MM.1S (cell line): ENCODE data around the gene TTC38.

Source experiments
- DNase-seq: peaks from one replicate; pipeline ENCODE4 v3.0.0-alpha.2; 2015
- H2AFZ ChIP-seq: fragments of 300-600 bp; sonication (generic); 2 replicates; pipeline ENCODE4 v1.6.0; 2016; ENCODE audit warnings: antibody characterized with exemption, low read length
- H3F3A ChIP-seq: fragments of 300-600 bp; sonication (generic); 2 replicates; pipeline ENCODE4 v1.6.1; 2016; ENCODE audit warnings: mild to moderate bottlenecking, antibody characterized with exemption, low read length, moderate library complexity, mixed read lengths; ENCODE audit not compliant: insufficient read depth
- H3K27ac ChIP-seq: fragments of 300-600 bp; sonication (generic); 2 replicates; pipeline ENCODE4 v1.5.1; 2016; ENCODE audit warnings: mild to moderate bottlenecking, low read length
- H3K27me3 ChIP-seq: fragments of 300-600 bp; sonication (generic); replicated peaks from 2 replicates; pipeline ENCODE4 v1.6.0; 2016; ENCODE audit warnings: low read length; ENCODE audit not compliant: insufficient read depth
- H3K36me3 ChIP-seq: fragments of 300-600 bp; sonication (generic); replicated peaks from 2 replicates; pipeline ENCODE4 v1.6.1; 2016; ENCODE audit warnings: mild to moderate bottlenecking, low read length, mixed read lengths; ENCODE audit not compliant: insufficient read depth
- H3K4me1 ChIP-seq: fragments of 300-600 bp; sonication (generic); 2 replicates; pipeline ENCODE4 v1.6.1; 2016; ENCODE audit warnings: low read length, mixed read lengths
- H3K4me2 ChIP-seq: fragments of 300-600 bp; sonication (generic); 2 replicates; pipeline ENCODE4 v1.6.0; 2016; ENCODE audit warnings: low read depth, low read length
- H3K4me3 ChIP-seq: fragments of 300-600 bp; sonication (generic); 2 replicates; pipeline ENCODE4 v1.5.1; 2016; ENCODE audit warnings: low read length, mixed read lengths
- H3K79me2 ChIP-seq: fragments of 300-600 bp; sonication (generic); 2 replicates; pipeline ENCODE4 v1.6.1; 2016; ENCODE audit warnings: mixed run types, low read length, mixed read lengths
- H3K9ac ChIP-seq: fragments of 300-600 bp; sonication (generic); 2 replicates; pipeline ENCODE4 v1.6.1; 2016; ENCODE audit warnings: low read length, mixed read lengths
- H3K9me2 ChIP-seq: fragments of 300-600 bp; sonication (generic); replicated peaks from 2 replicates; pipeline ENCODE4 v1.6.1; 2016; ENCODE audit warnings: mild to moderate bottlenecking, low read length, mixed read lengths; ENCODE audit not compliant: insufficient read depth
- H3K9me3 ChIP-seq: fragments of 300-600 bp; sonication (generic); replicated peaks from 2 replicates; pipeline ENCODE4 v1.6.1; 2016; ENCODE audit warnings: mild to moderate bottlenecking, low read length, mixed read lengths; ENCODE audit not compliant: insufficient read depth
- H4K20me1 ChIP-seq: fragments of 300-600 bp; sonication (generic); 2 replicates; pipeline ENCODE4 v1.6.1; 2016; ENCODE audit warnings: mild to moderate bottlenecking, low read length, moderate library complexity, mixed read lengths; ENCODE audit not compliant: insufficient read depth
- CTCF ChIP-seq: fragments of 300-600 bp; sonication (generic); IDR thresholded peaks from 2 replicates; pipeline ENCODE4 v1.5.1; 2016; ENCODE audit warnings: antibody characterized with exemption, low read length, mixed read lengths
- EZH2 ChIP-seq: fragments of 300-600 bp; sonication (generic); optimal IDR thresholded peaks from 2 replicates; pipeline ENCODE3; 2017; ENCODE audit warnings: low read depth, mild to moderate bottlenecking, antibody characterized with exemption, low read length, mixed read lengths
- EZH2phosphoT487 ChIP-seq: fragments of 300-600 bp; sonication (generic); IDR thresholded peaks from 2 replicates; pipeline ENCODE4 v1.6.1; 2018; ENCODE audit warnings: antibody characterized with exemption, low read length

TTC38 gene

DNA sequence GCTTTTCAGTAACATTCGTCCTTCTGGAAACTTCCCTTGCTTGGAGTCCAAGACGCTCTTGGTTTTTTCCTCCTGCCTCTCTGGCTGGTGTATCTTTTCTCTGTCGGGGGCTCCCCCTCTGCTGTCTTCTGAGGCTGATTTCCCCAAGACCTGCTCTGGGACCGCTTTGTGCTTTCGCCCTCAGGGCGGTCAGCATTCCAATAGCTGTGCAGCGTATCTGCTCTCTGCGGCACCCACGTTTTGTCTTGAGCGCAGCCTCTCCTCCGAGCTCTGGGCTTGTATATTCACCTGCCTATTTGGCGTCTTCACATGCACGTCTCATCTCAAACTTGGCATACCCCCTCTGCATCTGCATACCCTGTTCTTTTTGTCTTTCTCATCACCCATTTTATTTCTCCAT, 31.3 kb downstream of the TTC38 start:
- DNase-seq, result no peak
- Histone ChIP-seq H3K79me2 (peaks cover 80% of the 10 kb centered on the region), H3K9me3 (no peaks in the 10 kb centered on the region), H3K27me3 (no peaks in the 10 kb centered on the region), H4K20me1 (no peaks in the 10 kb centered on the region), H3K27ac (no peak overlapping the region), H3K4me2 (no peak overlapping the region), H2AFZ (no peak overlapping the region), H3K9ac (no peak overlapping the region), H3K4me3 (no peak overlapping the region), H3K4me1 (peaks cover 21% of the 10 kb centered on the region), H3K36me3 (peaks cover 10% of the 10 kb centered on the region; the same call in 1 of the 2 replicates), H3F3A (peaks cover 22% of the 10 kb centered on the region), H3K9me2 (no peaks in the 10 kb centered on the region)
- TF ChIP-seq EZH2phosphoT487 (no peak), EZH2 (no peak), CTCF (no peak)

DNA sequence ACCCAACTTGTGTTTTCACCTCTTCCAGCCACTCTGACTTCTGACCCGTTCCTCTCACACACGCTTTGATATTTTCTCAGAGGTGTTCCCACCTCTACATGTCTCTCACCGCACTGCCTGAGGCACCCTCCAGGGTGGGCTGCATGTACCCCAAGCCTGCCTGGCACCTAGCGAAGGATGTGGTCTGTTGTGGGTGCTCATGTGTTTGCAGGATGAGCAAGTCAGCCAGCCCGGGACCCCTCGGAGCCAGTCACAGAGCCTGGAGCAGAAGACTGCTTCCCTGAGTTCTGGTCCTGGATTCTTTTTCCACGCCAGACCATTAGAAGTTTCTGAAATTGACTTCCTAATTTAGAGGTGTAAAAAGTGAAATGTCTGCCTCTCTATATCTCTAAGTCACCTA, 32.7 kb downstream of the TTC38 start:
- Histone ChIP-seq H3K9me2 (no peaks in the 10 kb centered on the region), H3F3A (peaks cover 13% of the 10 kb centered on the region), H3K27me3 (no peaks in the 10 kb centered on the region), H3K4me3 (no peak overlapping the region), H3K4me1 (peaks cover 10% of the 10 kb centered on the region), H3K27ac (no peak overlapping the region), H3K4me2 (no peak overlapping the region), H4K20me1 (no peaks in the 10 kb centered on the region), H3K9me3 (no peaks in the 10 kb centered on the region), H3K9ac (no peak overlapping the region), H3K36me3 (peaks cover 13% of the 10 kb centered on the region; the same call in 1 of the 2 replicates), H2AFZ (no peak overlapping the region), H3K79me2 (peaks cover 91% of the 10 kb centered on the region)
- TF ChIP-seq EZH2 (no peak), EZH2phosphoT487 (no peak), CTCF (no peak)
- no peak for DNase-seq

DNA sequence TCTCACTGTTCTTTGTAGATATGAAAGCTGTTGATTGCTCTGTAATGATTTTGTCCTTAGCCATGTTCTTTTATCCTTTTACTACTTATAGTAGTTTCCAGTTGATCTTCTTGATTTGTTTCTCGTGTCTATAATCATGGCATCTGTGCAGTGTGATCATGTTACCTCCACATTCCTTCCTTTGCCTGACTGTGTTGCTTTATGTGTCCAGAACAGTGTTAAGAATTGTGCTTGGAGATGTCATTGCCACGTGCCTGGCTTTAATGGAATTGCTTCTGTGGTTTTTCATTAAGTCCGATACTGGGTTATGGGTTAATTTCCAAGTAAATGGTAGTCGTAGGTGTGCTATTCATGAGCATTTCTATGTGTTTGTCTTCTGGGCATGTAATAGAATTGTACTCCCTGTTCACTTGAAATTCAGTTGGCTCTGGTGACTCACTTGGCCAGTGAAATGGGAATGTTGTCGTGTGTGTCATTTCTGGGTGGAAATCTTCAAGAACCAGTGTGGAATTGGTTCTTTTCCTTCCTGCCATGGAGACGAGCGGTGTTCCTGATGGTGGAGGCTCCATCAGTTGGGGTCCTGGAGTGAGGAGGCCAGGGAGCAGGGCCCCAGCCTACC, 35.6 kb downstream of the TTC38 start:
- TF ChIP-seq EZH2 (no peak), CTCF (no peak), EZH2phosphoT487 (no peak)
- no peaks in the 10 kb centered on the region for H3K27me3 ChIP-seq
- H3K36me3 ChIP-seq, result peaks cover 20% of the 10 kb centered on the region
- H2AFZ ChIP-seq, result no peak overlapping the region
- H3K27ac ChIP-seq, result no peak overlapping the region
- H3K79me2 ChIP-seq, result peaks cover 94% of the 10 kb centered on the region
- H3K9me3 ChIP-seq, result no peaks in the 10 kb centered on the region
- H4K20me1 ChIP-seq, result no peaks in the 10 kb centered on the region
- no peak overlapping the region for H3K4me3 ChIP-seq
- no peak for DNase-seq
- peaks cover 3% of the 10 kb centered on the region; the same call in 1 of the 2 replicates for H3K4me1 ChIP-seq
- H3K4me2 ChIP-seq, result no peak overlapping the region
- no peaks in the 10 kb centered on the region for H3F3A ChIP-seq
- H3K9me2 ChIP-seq, result no peaks in the 10 kb centered on the region
- no peak overlapping the region for H3K9ac ChIP-seq
